Neutrophil (primary cell): ENCODE measurements around the gene SRXN1.

Experiments used
- H3K27ac ChIP-seq: fragments of 200-600 bp; sonication (generic); 2 replicates; pipeline ENCODE4 v1.5.1; 2016; ENCODE audit warnings: mild to moderate bottlenecking, moderate library complexity
- H3K27me3 ChIP-seq: fragments of 200-600 bp; sonication (generic); 2 replicates; pipeline ENCODE4 v1.6.0; 2016; ENCODE audit warnings: mild to moderate bottlenecking
- H3K36me3 ChIP-seq: fragments of 200-600 bp; sonication (generic); 2 replicates; pipeline ENCODE4 v1.5.1; 2017
- H3K4me1 ChIP-seq, 2 experiments: fragments of 200-600 bp in 1 of 2; sonication (generic) in 1 of 2; 1 replicate in 1 of 2; 2 replicates in 1 of 2; pipeline versions ENCODE4 v1.5.1 to v1.6.1; 2013 to 2016; ENCODE audit warnings: low read depth in 1 of 2, low read length in 1 of 2, mild to moderate bottlenecking in 1 of 2, moderate library complexity in 1 of 2; ENCODE audit not compliant: control insufficient read depth in 1 of 2, insufficient read depth in 1 of 2
- H3K4me3 ChIP-seq, 2 experiments: fragments of 200-600 bp in 1 of 2; sonication (generic) in 1 of 2; 1 replicate in 1 of 2; 2 replicates in 1 of 2; pipeline ENCODE4 v1.5.1; 2013 to 2016; ENCODE audit warnings: low read depth in 1 of 2, low read length in 1 of 2, mild to moderate bottlenecking in 1 of 2, moderate library complexity in 1 of 2
- H3K9me3 ChIP-seq: fragments of 200-600 bp; sonication (generic); 2 replicates; pipeline ENCODE4 v1.5.1; 2016
- CTCF ChIP-seq: fragments of 200-600 bp; sonication (generic); IDR thresholded peaks from 2 replicates; pipeline ENCODE4 v1.5.1; 2016; ENCODE audit warnings: antibody characterized with exemption

Gene SRXN1

DNA sequence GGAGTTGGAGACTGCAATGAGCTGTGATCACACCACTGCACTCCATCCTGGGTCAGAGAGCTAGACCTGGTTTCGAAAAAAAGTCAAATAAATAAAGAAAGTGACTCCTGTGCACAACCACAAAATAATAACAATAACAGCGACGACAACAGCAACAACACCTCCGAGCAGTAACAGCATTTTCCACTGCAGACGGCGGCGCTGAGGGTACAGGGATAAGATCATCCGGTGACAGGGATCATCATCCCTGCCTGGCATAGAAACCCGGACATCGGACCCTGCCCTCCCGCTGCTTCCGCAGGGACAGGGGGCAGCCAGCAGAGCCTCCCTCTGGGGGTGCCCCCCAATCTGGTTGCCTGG is 11.5 kb downstream of the SRXN1 start:
- H3K27ac ChIP-seq: no peak overlapping the region
- TF ChIP-seq CTCF: no peak

GRCh38 chr20:640674-641515 is 12.1 kb downstream of the SRXN1 start:
- peaks cover 0 to 7% of the 10 kb centered on the region in 2 experiments for H3K4me1 ChIP-seq
- no peaks in the 10 kb centered on the region for H3K9me3 ChIP-seq
- no peak overlapping the region for H3K4me3 ChIP-seq
- no peak overlapping the region for H3K27ac ChIP-seq
- H3K27me3 ChIP-seq: peaks cover 62% of the 10 kb centered on the region
- no peaks in the 10 kb centered on the region for H3K36me3 ChIP-seq
- TF ChIP-seq CTCF: no peak

More for the DNA sequence above, 11.5 kb downstream of the SRXN1 start:
- Histone ChIP-seq H3K9me3 (no peaks in the 10 kb centered on the region), H3K4me3 (no peak overlapping the region), H3K4me1 (peaks cover 0 to 7% of the 10 kb centered on the region in 2 experiments), H3K36me3 (no peaks in the 10 kb centered on the region), H3K27me3 (peaks cover 59% of the 10 kb centered on the region)

GRCh38 chr20:638579-638978 is 14.4 kb downstream of the SRXN1 start:
- no peaks in the 10 kb centered on the region for H3K4me1 ChIP-seq
- H3K4me3 ChIP-seq: no peak overlapping the region
- no peak for TF ChIP-seq CTCF
- no peaks in the 10 kb centered on the region for H3K9me3 ChIP-seq
- H3K27me3 ChIP-seq: peaks cover 56% of the 10 kb centered on the region
- no peak overlapping the region for H3K27ac ChIP-seq
- H3K36me3 ChIP-seq: no peaks in the 10 kb centered on the region

- no peak for TF ChIP-seq CTCF
- Histone ChIP-seq H3K4me3 (no peak overlapping the region), H3K36me3 (no peaks in the 10 kb centered on the region), H3K27ac (no peak overlapping the region), H3K9me3 (no peaks in the 10 kb centered on the region), H3K27me3 (peaks cover 46% of the 10 kb centered on the region), H3K4me1 (no peaks in the 10 kb centered on the region)
These were observed 15.4 kb downstream of the SRXN1 start for GRCh38 chr20:637559-637958.

DNA sequence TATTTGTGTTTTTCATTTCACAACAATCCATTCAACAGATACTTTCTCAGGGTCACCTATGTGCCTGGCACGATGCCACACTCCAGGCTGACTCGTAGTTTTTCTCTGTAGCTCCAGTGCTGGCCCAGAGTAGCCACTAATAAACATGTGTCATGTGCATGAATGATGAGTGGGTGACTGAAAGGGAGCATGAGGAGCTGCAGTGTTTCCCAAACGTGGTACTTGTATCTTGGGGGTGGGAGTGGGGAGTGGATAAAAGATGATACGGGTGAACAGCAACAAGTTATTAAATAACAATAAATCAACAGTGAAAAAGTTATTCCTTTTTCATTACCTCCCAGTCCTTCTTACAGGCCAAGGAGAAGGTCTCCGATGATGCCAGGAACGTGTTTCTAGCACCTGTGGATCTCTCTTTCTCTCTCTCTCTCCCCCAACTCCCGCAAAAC is 17.1 kb downstream of the SRXN1 start:
- H3K4me3 ChIP-seq: no peak overlapping the region
- no peaks in the 10 kb centered on the region for H3K36me3 ChIP-seq
- peaks cover 34% of the 10 kb centered on the region for H3K27me3 ChIP-seq
- no peaks in the 10 kb centered on the region for H3K4me1 ChIP-seq
- H3K27ac ChIP-seq: no peak overlapping the region
- no peak for TF ChIP-seq CTCF
- H3K9me3 ChIP-seq: no peaks in the 10 kb centered on the region
